HepG2 (cell line): ENCODE results near the gene RNF182. TPM values are rescaled to one million over a fixed set of nuclear protein-coding genes. Genes with fewer than 3 reads are reported as not detected.

Experiments
- ATAC-seq: fragments of 200-7000 bp; cut with Tn5 transposase; 3 replicates; pipeline ENCODE4 v1.9.1; 2020; ENCODE audit warnings: mild to moderate bottlenecking, moderate library complexity
- BruUV-seq: library from RNA; stranded (reverse); fragments of 400-500 nt; replicated peaks from 2 replicates; lab custom pipeline; 2021; lab: Mats Ljungman, UMichigan
- CTCF ChIA-PET: fragments of 300-600 bp; formaldehyde crosslinking; extraction: SDS; loops from one replicate; lab custom pipeline; 2021; ENCODE audit warnings: low total read pairs, inconsistent platforms, low intra/inter-chr PET ratio; lab: Yijun Ruan, JAX
- POLR2A ChIA-PET: fragments of 350-600 bp; sonication (Branson Sonifier 250); formaldehyde crosslinking; loops from one replicate; lab custom pipeline; 2020; ENCODE audit warnings: antibody characterized with exemption, inconsistent platforms; lab: Yijun Ruan, JAX
- DNase-seq: peaks from one replicate; pipeline ENCODE4 v3.0.0-alpha.2; 2015; ENCODE audit warnings: low spot score
- FAIRE-seq: peaks from 3 replicates; lab custom pipeline; 2011; peaks lifted over from hg19 to GRCh38; lab: Jason Lieb, UNC
- H2AFZ ChIP-seq: one replicate; pipeline ENCODE4 v1.6.1; 2011; ENCODE audit warnings: low read length, inconsistent platforms
- H3K27ac ChIP-seq: fragments of 300-600 bp; 3 replicates; pipeline ENCODE4 v1.8.0; 2011; ENCODE audit warnings: mixed run types, mild to moderate bottlenecking, mixed read lengths, low read length, inconsistent platforms; ENCODE audit not compliant: insufficient read depth; ENCODE audit errors: extremely low read length
- H3K27me3 ChIP-seq, 2 experiments: fragments of 200-600 bp in 1 of 2; 2 replicates in 1 of 2; 3 replicates in 1 of 2; pipeline versions ENCODE4 v1.6.0 to v1.8.0; 2011; ENCODE audit warnings: low read length in 2 of 2, mild to moderate bottlenecking in 2 of 2, moderate library complexity in 2 of 2, inconsistent platforms in 1 of 2; ENCODE audit not compliant: insufficient read depth in 2 of 2, control insufficient read depth in 1 of 2
- H3K36me3 ChIP-seq, 2 experiments: fragments of 200-600 bp in 1 of 2; replicated peaks in 1 of 2; 2 replicates in 1 of 2; 3 replicates in 1 of 2; pipeline versions ENCODE4 v1.5.1 to v1.8.0; 2011; ENCODE audit warnings: low read length in 2 of 2, inconsistent platforms in 1 of 2; ENCODE audit not compliant: insufficient read depth in 2 of 2, control insufficient read depth in 1 of 2
- H3K4me1 ChIP-seq: 2 replicates; pipeline ENCODE4 v1.5.1; 2012; ENCODE audit warnings: low read length, inconsistent platforms; ENCODE audit not compliant: insufficient read depth
- H3K4me2 ChIP-seq: 2 replicates; pipeline ENCODE4 v1.6.0; 2011; ENCODE audit warnings: low read depth, low read length, inconsistent platforms
- H3K4me3 ChIP-seq, 3 experiments: fragments of 200-600 bp in 1 of 3; sonication (generic), shearing (Covaris generic) in 1 of 3; replicated peaks in 1 of 3; 2 replicates each; pipeline ENCODE4 v1.5.1; 2011 to 2016; ENCODE audit warnings: low read length in 3 of 3, inconsistent platforms in 2 of 3, low read depth in 2 of 3, mild to moderate bottlenecking in 2 of 3, control low read depth in 1 of 3, mixed read lengths in 1 of 3; ENCODE audit not compliant: insufficient read depth in 1 of 3
- H3K79me2 ChIP-seq: one replicate; pipeline ENCODE4 v1.6.1; 2011; ENCODE audit warnings: low read length, inconsistent platforms; ENCODE audit not compliant: insufficient read depth
- H3K9ac ChIP-seq: 2 replicates; pipeline ENCODE4 v1.6.0; 2011; ENCODE audit warnings: mild to moderate bottlenecking, low read depth, low read length, inconsistent platforms; ENCODE audit not compliant: insufficient read depth
- H3K9me3 ChIP-seq: 2 replicates; pipeline ENCODE4 v1.5.1; 2012; ENCODE audit warnings: mild to moderate bottlenecking, low read length
- H4K20me1 ChIP-seq: 2 replicates; pipeline ENCODE4 v1.6.0; 2011; ENCODE audit warnings: inconsistent platforms, mild to moderate bottlenecking, low read length, moderate library complexity; ENCODE audit not compliant: insufficient read depth
- FOXO1 ChIP-seq: sonication (generic); formaldehyde crosslinking; IDR thresholded peaks from 2 replicates; pipeline ENCODE4 v1.4.0; 2020; ENCODE audit warnings: missing genetic modification reagents
- NR2F1 ChIP-seq, 2 experiments: fragments of 450-650 bp in 1 of 2; formaldehyde crosslinking in 1 of 2; IDR thresholded peaks; 2 replicates each; pipeline versions ENCODE4 v1.5.0 to v1.6.1; 2016 to 2020; ENCODE audit warnings: mild to moderate bottlenecking in 1 of 2, missing compliant biosample characterization in 1 of 2, missing genetic modification reagents in 1 of 2, moderate library complexity in 1 of 2
- RAD21 ChIP-seq: fragments of 450-650 bp; formaldehyde crosslinking; IDR thresholded peaks from 2 replicates; pipeline ENCODE4 v1.5.0; 2020; ENCODE audit warnings: mild to moderate bottlenecking
- STAG1 ChIP-seq: sonication (generic); formaldehyde crosslinking; IDR thresholded peaks from 2 replicates; pipeline ENCODE4 v1.4.0; 2020; ENCODE audit warnings: missing genetic modification reagents
- ZFP90 ChIP-seq: sonication (generic); formaldehyde crosslinking; IDR thresholded peaks from 2 replicates; pipeline ENCODE4 v1.8.0; 2022; ENCODE audit warnings: missing genetic modification reagents, mild to moderate bottlenecking, inconsistent platforms, borderline replicate concordance
- ZNF546 ChIP-seq: sonication (generic); formaldehyde crosslinking; conservative IDR thresholded peaks from 2 replicates; pipeline ENCODE4 v1.8.1; 2023; ENCODE audit warnings: mild to moderate bottlenecking, missing genetic modification reagents
- ZNF607 ChIP-seq: sonication (generic); formaldehyde crosslinking; IDR thresholded peaks from 2 replicates; pipeline ENCODE4 v1.5.1; 2020; ENCODE audit warnings: missing genetic modification reagents, mild to moderate bottlenecking, borderline replicate concordance
- WGBS: methylation state at CpG from one replicate; pipeline ENCODE4 v1.1.6; 2017; ENCODE audit warnings: low lambda C conversion rate; 5-methylcytosine and 5-hydroxymethylcytosine counted together
- in situ Hi-C: cut with HindIII; loops from 2 replicates; pipeline ENCODE4 v1.10.0; 2017; ENCODE audit warnings: low pct_unique_long_range_greater_than_20kb; ENCODE audit not compliant: extremely low pct_ligation_motif_present
- intact Hi-C: fragments of 100-400 bp; cut with micrococcal nuclease; formaldehyde crosslinking; loops from one replicate; pipeline ENCODE4 v1.10.0; 2022; ENCODE audit not compliant: unreplicated experiment
- polyA plus RNA-seq, 8 experiments: library from polyadenylated mRNA; depleted of rRNA in 3 of 8; stranded (reverse) in 7 of 8; unstranded in 1 of 8; fragments of >200 nt; fragmentation: Illumina TruSeq in 4 of 8; extraction: Trizol in 4 of 8; gene quantifications; 2 replicates each; pipeline versions ENCODE4 v1.2.1 to v1.2.3, GENCODE V29; 2011 to 2016; ENCODE audit warnings: low read depth in 4 of 8, missing spikeins in 1 of 8, mixed read lengths in 1 of 8; ENCODE audit not compliant: insufficient read depth in 1 of 8
- total RNA-seq, 5 experiments: library from RNA; depleted of rRNA; stranded (reverse); fragments of >200 nt; fragmentation: Illumina TruSeq; extraction: Trizol; gene quantifications; 2 replicates each; pipeline ENCODE4 v1.2.3, GENCODE V29; 2016; ENCODE audit warnings: low read depth in 1 of 5
- TF ChIP-seq, protein P1 (sequence below): sonication (generic); formaldehyde crosslinking; IDR thresholded peaks from 2 replicates; pipeline ENCODE4 v1.4.0; 2020; ENCODE audit warnings: missing genetic modification reagents
- TF ChIP-seq, protein P2 (sequence below): sonication (generic); formaldehyde crosslinking; IDR thresholded peaks from 2 replicates; pipeline ENCODE4 v1.5.0; 2020; ENCODE audit warnings: mild to moderate bottlenecking, missing genetic modification reagents, moderate library complexity

The RNF182 gene
- total and polyA plus RNA-seq, 2 of the 13 experiments (the other 11 are each of a cell fraction or from before 2014, with no cell fraction given): not detected

DNA sequence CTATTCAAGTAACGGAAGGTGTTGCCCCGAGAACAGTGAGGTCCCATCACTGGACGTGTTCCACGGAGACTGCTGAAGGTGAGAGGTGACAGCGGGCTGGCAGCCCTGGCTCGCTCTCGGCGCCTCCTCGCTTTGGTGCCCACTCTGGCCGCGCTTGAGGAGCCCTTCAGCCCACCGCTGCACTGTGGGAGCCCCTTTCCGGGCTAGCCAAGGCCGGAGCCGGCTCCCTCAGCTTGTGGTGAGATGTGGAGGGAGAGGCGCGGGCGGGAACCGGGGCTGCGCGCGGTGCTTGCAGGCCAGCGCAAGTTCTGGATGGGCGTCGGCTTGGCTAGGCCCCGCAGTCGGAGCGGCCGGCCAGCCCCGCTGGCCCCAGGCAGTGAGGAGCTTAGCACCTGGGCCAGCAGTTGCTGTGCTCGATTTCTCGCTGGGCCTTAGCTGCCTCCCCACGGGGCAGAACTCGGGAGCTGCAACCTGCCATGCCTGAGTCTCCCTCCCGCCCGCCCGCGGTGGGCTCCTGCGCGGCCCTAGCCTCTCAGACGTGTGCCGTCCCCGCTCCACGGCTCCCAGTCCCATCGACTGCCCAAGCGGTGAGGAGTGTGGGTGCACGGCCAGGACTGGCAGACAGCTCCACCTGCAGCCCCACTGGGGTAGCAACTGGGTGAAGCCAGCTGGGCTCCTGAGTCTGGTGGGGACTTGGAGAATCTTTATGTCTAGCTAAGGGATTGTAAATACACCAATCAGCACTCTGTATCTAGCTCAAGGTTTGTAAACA lies 77.6 kb downstream of the RNF182 start:
- no peak overlapping the region for H3K4me3 ChIP-seq
- no peaks in the 10 kb centered on the region for H3K36me3 ChIP-seq
- no peaks in the 10 kb centered on the region for H4K20me1 ChIP-seq
- CTCF ChIA-PET: no interaction called here
- TF ChIP-seq, protein P1, sequence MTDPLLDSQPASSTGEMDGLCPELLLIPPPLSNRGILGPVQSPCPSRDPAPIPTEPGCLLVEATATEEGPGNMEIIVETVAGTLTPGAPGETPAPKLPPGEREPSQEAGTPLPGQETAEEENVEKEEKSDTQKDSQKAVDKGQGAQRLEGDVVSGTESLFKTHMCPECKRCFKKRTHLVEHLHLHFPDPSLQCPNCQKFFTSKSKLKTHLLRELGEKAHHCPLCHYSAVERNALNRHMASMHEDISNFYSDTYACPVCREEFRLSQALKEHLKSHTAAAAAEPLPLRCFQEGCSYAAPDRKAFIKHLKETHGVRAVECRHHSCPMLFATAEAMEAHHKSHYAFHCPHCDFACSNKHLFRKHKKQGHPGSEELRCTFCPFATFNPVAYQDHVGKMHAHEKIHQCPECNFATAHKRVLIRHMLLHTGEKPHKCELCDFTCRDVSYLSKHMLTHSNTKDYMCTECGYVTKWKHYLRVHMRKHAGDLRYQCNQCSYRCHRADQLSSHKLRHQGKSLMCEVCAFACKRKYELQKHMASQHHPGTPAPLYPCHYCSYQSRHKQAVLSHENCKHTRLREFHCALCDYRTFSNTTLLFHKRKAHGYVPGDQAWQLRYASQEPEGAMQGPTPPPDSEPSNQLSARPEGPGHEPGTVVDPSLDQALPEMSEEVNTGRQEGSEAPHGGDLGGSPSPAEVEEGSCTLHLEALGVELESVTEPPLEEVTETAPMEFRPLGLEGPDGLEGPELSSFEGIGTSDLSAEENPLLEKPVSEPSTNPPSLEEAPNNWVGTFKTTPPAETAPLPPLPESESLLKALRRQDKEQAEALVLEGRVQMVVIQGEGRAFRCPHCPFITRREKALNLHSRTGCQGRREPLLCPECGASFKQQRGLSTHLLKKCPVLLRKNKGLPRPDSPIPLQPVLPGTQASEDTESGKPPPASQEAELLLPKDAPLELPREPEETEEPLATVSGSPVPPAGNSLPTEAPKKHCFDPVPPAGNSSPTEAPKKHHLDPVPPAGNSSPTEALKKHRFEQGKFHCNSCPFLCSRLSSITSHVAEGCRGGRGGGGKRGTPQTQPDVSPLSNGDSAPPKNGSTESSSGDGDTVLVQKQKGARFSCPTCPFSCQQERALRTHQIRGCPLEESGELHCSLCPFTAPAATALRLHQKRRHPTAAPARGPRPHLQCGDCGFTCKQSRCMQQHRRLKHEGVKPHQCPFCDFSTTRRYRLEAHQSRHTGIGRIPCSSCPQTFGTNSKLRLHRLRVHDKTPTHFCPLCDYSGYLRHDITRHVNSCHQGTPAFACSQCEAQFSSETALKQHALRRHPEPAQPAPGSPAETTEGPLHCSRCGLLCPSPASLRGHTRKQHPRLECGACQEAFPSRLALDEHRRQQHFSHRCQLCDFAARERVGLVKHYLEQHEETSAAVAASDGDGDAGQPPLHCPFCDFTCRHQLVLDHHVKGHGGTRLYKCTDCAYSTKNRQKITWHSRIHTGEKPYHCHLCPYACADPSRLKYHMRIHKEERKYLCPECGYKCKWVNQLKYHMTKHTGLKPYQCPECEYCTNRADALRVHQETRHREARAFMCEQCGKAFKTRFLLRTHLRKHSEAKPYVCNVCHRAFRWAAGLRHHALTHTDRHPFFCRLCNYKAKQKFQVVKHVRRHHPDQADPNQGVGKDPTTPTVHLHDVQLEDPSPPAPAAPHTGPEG: no peak
- TF ChIP-seq STAG1 (CRISPR knock-in tag): peak; percentile 60
- TF ChIP-seq ZNF607 (CRISPR knock-in tag): no peak
- no peak for TF ChIP-seq NR2F1 (CRISPR knock-in tag; IDR thresholded peaks at IDR 0.05)
- TF ChIP-seq, protein P2, sequence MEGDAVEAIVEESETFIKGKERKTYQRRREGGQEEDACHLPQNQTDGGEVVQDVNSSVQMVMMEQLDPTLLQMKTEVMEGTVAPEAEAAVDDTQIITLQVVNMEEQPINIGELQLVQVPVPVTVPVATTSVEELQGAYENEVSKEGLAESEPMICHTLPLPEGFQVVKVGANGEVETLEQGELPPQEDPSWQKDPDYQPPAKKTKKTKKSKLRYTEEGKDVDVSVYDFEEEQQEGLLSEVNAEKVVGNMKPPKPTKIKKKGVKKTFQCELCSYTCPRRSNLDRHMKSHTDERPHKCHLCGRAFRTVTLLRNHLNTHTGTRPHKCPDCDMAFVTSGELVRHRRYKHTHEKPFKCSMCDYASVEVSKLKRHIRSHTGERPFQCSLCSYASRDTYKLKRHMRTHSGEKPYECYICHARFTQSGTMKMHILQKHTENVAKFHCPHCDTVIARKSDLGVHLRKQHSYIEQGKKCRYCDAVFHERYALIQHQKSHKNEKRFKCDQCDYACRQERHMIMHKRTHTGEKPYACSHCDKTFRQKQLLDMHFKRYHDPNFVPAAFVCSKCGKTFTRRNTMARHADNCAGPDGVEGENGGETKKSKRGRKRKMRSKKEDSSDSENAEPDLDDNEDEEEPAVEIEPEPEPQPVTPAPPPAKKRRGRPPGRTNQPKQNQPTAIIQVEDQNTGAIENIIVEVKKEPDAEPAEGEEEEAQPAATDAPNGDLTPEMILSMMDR (CRISPR knock-in tag): peak; percentile 64
- TF ChIP-seq FOXO1 (CRISPR knock-in tag): no peak
- no peak for TF ChIP-seq ZNF546 (CRISPR knock-in tag)
- peak; percentile 36; the same call in 1 of the 2 replicates for TF ChIP-seq RAD21 (CRISPR knock-in tag)
- no peak for TF ChIP-seq ZFP90 (CRISPR knock-in tag)
- TF ChIP-seq, all 625 proteins: peak for 3
- Histone ChIP-seq H2AFZ (no peak overlapping the region), H3K4me2 (no peak overlapping the region), H3K9me3 (no peaks in the 10 kb centered on the region), H3K4me1 (no peaks in the 10 kb centered on the region), H3K9ac (no peak overlapping the region), H3K27ac (no peak overlapping the region), H3K27me3 (peaks cover 0 to 28% of the 10 kb centered on the region in 2 experiments; a peak in 3 of 5 replicates), H3K79me2 (no peaks in the 10 kb centered on the region)
- WGBS: 77% methylated on average over 23 of the region's 47 CpGs
- ATAC-seq (peak; percentile 98), DNase-seq (no peak), FAIRE-seq (no peak)
- in situ Hi-C loops: no loop called here
- intact Hi-C loops: loop anchor here (2.0 kb wide), 1 partner anchor 94 kb away; no protein-coding TSS in a partner anchor
- no TSS peak for BruUV-seq
- POLR2A ChIA-PET: no interaction called here
